Measurements from ENCODE around the gene IER2.
"Not testable (repeated sequence)": the region's sequence is repeated elsewhere in the genome, so short reads cannot be mapped to it uniquely, and the experiment has no call there.

Gene IER2

GRCh38 chr19:13173139-13173737 is 23.0 kb downstream of the IER2 start:
- TF ChIP-seq, protein P1, sequence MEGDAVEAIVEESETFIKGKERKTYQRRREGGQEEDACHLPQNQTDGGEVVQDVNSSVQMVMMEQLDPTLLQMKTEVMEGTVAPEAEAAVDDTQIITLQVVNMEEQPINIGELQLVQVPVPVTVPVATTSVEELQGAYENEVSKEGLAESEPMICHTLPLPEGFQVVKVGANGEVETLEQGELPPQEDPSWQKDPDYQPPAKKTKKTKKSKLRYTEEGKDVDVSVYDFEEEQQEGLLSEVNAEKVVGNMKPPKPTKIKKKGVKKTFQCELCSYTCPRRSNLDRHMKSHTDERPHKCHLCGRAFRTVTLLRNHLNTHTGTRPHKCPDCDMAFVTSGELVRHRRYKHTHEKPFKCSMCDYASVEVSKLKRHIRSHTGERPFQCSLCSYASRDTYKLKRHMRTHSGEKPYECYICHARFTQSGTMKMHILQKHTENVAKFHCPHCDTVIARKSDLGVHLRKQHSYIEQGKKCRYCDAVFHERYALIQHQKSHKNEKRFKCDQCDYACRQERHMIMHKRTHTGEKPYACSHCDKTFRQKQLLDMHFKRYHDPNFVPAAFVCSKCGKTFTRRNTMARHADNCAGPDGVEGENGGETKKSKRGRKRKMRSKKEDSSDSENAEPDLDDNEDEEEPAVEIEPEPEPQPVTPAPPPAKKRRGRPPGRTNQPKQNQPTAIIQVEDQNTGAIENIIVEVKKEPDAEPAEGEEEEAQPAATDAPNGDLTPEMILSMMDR (IDR thresholded peaks at IDR 0.05; ENCODE audit: insufficient read depth, low read length, missing control alignments) = no peak

GRCh38 chr19:13176345-13176744 is 26.1 kb downstream of the IER2 start:
- CTCF ChIA-PET = interaction anchor here (1.1 to 1.5 kb wide), 2 partner anchors 14 to 18 kb away, joined by 5 to 6 read pairs; no protein-coding TSS in a partner anchor

More at GRCh38 chr19:13173139-13173737, 23.0 kb downstream of the IER2 start:
- no peak for DNase-seq (ENCODE audit: low read depth, low spot score)
- ChIA-PET POLR2A (interaction anchor here (0.7 kb wide), 1 partner anchor 18 kb away, joined by 4 read pairs; no protein-coding TSS in a partner anchor), CTCF (interaction anchor here (1.0 kb wide), 1 partner anchor 9 kb away, joined by 3 read pairs; no protein-coding TSS in a partner anchor)
- H3K4me3 ChIP-seq (ENCODE audit: low read depth, low read length) = no peak overlapping the region

DNA sequence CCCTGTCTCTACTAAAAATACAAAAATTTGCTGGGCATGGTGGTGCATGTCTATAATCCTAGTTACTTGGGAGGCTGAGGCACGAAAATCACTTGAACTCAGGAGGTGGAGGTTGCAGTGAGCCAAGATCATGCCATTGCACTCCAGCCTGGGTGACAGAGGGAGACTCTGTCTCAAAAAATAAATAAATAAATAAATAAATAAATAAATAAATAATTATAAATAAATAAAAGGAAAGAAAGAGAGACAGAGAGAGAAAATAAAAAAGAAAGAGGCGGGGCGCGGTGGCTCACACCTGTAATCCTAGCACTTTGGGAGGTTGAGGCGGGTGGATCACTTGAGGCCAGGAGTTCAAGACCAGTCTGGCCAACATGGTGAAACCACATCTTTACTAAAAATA is 27.4 kb downstream of the IER2 start:
- DNase-seq (ENCODE audit: low read depth, low spot score); H3K4me3 ChIP-seq (ENCODE audit: low read depth, low read length): not testable (repeated sequence)
- ChIA-PET POLR2A (interaction anchor here (0.8 to 1.7 kb wide), 2 partner anchors 14 to 57 kb away, joined by 3 to 5 read pairs; no protein-coding TSS in a partner anchor), CTCF (interaction anchor here (1.5 to 1.7 kb wide), 2 partner anchors 17 kb away, joined by 5 to 8 read pairs; no protein-coding TSS in a partner anchor)

More at GRCh38 chr19:13176345-13176744, 26.1 kb downstream of the IER2 start:
- POLR2A ChIA-PET = interaction anchor here (1.7 kb wide), 1 partner anchor 12 kb away, joined by 5 read pairs; no protein-coding TSS in a partner anchor
- TF ChIP-seq, protein P1 (IDR thresholded peaks at IDR 0.05; ENCODE audit: insufficient read depth, low read length, missing control alignments) = no peak
- DNase-seq (ENCODE audit: low read depth, low spot score) = no peak
- no peak overlapping the region for H3K4me3 ChIP-seq (ENCODE audit: low read depth, low read length)

GRCh38 chr19:13178291-13178690 is 28.1 kb downstream of the IER2 start:
- POLR2A ChIA-PET; DNase-seq (ENCODE audit: low read depth, low spot score); H3K4me3 ChIP-seq (ENCODE audit: low read depth, low read length): not testable (repeated sequence)
- CTCF ChIA-PET = interaction anchor here (1.7 kb wide), 1 partner anchor 16 kb away, joined by 8 read pairs; no protein-coding TSS in a partner anchor

DNA sequence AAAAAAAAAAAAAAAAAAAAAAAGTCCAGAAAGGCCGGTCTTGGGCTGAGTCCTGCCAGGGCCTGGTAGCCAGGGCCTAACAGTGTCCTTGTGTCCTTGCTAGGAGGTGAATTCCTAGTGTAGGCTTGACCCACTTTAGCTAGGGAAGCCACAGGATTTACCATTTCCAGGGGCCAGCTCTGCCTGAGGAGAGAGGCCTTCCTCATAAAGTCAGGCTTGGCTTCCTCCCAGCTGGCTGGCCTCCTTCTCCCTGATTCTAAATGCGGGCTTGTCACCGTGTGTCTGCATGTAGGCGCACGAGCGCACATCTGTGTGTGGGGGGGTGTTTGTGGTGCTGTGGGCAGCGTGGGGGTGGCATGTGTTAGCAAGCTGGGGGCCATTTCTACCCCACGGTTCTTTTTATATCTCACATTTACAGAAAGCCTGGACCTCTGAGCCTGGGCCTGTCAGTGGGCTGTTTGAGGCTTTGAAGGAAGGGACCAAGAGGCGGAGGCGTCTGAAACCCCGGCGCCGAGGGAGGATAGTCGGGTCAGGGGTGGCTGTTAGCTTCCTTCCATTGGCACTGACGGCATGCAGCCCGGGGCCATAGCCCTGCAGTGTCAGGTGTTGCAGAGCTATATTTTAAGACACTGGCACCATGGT is 31.7 kb downstream of the IER2 start:
- ChIA-PET POLR2A (interaction anchor here (0.6 to 1.4 kb wide), 5 partner anchors 15 to 1126 kb away, joined by 3 to 7 read pairs (median 3); no protein-coding TSS in a partner anchor), CTCF (interaction anchor here (1.1 to 5.3 kb wide), 7 partner anchors 8 to 217 kb away, joined by 3 to 57 read pairs (median 4); partner anchors contain the start of gene NACC1)
- H3K4me3 ChIP-seq (ENCODE audit: low read depth, low read length) = no peak overlapping the region
- DNase-seq (ENCODE audit: low read depth, low spot score) = no peak
- TF ChIP-seq, protein P1 (IDR thresholded peaks at IDR 0.05; ENCODE audit: insufficient read depth, low read length, missing control alignments) = no peak

DNA sequence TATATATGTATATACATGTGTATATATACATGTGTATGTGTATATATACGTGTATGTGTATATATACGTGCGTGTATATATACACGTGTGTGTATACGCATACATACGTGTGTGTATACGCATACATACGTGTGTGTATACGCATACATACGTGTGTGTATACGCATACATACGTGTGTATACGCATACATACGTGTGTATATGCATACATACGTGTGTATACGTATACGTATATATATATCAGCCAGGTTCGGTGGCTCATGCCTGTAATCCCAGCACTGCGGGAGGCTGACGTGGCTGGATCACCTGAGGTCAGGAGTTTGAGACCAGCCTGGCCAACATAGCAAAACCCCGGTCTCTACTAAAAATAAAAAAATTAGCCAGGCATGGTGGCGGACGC is 34.7 kb downstream of the IER2 start:
- CTCF ChIA-PET = interaction anchor here (2.2 kb wide), 1 partner anchor 10 kb away, joined by 11 read pairs; no protein-coding TSS in a partner anchor
- H3K4me3 ChIP-seq (ENCODE audit: low read depth, low read length); POLR2A ChIA-PET; DNase-seq (ENCODE audit: low read depth, low spot score): not testable (repeated sequence)

DNA sequence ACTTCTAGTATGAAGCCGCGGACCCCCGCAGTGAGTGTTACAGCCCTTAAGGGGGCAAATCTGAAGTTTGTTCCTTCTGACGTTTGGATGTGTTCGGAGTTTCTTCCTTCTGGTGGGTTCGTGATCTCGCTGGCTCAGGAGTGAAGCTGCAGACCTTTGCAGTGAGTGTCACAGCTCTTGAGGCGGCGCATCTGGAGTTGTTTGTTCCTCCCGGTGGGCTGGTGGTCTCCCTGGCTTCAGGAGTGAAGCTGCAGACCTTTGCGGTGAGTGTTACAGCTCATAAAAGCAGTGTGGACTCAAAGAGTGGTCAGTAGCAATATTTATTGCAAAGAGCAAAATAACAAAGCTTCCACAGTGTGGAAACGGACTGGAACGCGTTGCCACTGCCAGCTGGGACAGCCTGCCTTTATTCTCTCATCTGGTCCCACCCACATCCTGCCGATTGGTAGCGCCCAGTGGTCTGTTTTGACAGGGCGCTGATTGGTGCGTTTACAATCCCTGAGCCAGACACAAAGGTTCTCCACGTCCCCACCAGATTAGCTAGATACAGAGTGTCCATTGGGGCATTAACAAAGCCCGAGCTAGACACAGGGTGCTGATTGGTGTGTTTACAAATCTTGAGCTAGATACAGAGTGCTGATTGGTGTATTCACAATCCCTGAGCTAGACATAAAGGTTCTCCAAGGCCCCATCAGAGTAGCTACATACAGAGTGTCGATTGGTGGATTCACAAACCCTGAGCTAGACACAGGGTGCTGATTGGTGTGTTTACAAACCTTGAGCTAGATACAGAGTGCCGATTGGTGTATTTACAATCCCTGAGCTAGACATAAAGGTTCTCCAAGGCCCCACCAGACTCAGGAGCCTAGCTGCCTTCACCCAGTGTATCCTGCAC is 35.8 kb downstream of the IER2 start:
- DNase-seq (ENCODE audit: low read depth, low spot score); POLR2A ChIA-PET; H3K4me3 ChIP-seq (ENCODE audit: low read depth, low read length): not testable (repeated sequence)
- CTCF ChIA-PET = interaction anchor here (2.2 kb wide), 1 partner anchor 9 kb away, joined by 11 read pairs; no protein-coding TSS in a partner anchor

DNA sequence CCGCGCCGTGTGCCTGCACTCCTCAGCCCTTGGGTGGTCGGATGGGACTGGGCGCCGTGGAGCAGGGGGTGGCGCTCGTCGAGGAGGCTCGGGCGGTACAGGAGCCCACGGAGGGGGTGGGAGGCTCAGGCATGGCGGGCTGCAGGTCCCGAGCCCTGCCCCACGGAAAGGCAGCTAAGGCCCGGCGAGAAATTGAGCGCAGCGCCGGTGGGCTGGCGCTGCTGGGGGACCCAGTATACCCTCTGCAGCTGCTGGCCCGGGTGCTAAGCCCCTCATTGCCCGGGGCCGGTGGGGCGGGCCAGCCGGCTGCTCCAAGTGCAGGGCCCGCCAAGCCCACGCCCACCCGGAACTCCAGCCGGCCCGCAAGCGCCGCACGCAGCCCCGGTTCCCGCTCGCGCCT is 36.5 kb downstream of the IER2 start:
- DNase-seq (ENCODE audit: low read depth, low spot score); POLR2A ChIA-PET; H3K4me3 ChIP-seq (ENCODE audit: low read depth, low read length): not testable (repeated sequence)
- CTCF ChIA-PET = interaction anchor here (2.2 kb wide), 1 partner anchor 8 kb away, joined by 11 read pairs; no protein-coding TSS in a partner anchor

All from AG04449 (cell line).